Ovary (tissue), 9 donors: ENCODE data around the gene ANKS1B. TPM values are rescaled to one million over a fixed set of nuclear protein-coding genes. Genes with fewer than 3 reads are reported as not detected.

ENCODE experiments used
- DNase-seq, 5 donors: peaks; one replicate each; pipeline ENCODE4 v3.0.0-alpha.2; 2019 to 2020
- H3K27ac ChIP-seq, 2 donors: fragments of 200-600 bp; one replicate each; pipeline versions ENCODE4 v1.5.1 to v1.8.0; 2019 to 2022
- H3K27me3 ChIP-seq: fragments of 200-600 bp; one replicate; pipeline ENCODE4 v1.8.0; 2022
- H3K36me3 ChIP-seq: fragments of 200-600 bp; sonication (generic); one replicate; pipeline ENCODE4 v1.5.1; 2019
- H3K4me1 ChIP-seq: one replicate; pipeline ENCODE4 v1.8.1; 2013; ENCODE audit warnings: mild to moderate bottlenecking, moderate library complexity; ENCODE audit not compliant: insufficient read depth
- H3K4me3 ChIP-seq: fragments of 200-600 bp; sonication (generic); one replicate; pipeline ENCODE4 v1.5.1; 2017
- H3K9me3 ChIP-seq, 2 donors: fragments of 200-600 bp in 1 of 2; sonication (generic) in 1 of 2; one replicate each; pipeline versions ENCODE4 v1.5.1 to v1.8.1; 2013 to 2019; ENCODE audit warnings: mild to moderate bottlenecking in 1 of 2, moderate library complexity in 1 of 2
- CTCF ChIP-seq, 3 donors: fragments of 450-650 bp in 2 of 3; fragments of 200-600 bp in 1 of 3; IDR thresholded peaks; one replicate each; pipeline versions ENCODE4 v1.5.1 to v1.8.0; 2016 to 2022; ENCODE audit warnings: antibody characterized with exemption in 3 of 3, mild to moderate bottlenecking in 1 of 3
- EP300 ChIP-seq: sonication (generic); formaldehyde crosslinking; IDR thresholded peaks from one replicate; pipeline ENCODE4 v1.6.1; 2017; ENCODE audit warnings: antibody characterized with exemption
- POLR2A ChIP-seq: fragments of 450-650 bp; IDR thresholded peaks from one replicate; pipeline ENCODE4 v1.6.1; 2017; ENCODE audit warnings: antibody characterized with exemption, mild to moderate bottlenecking, moderate library complexity
- WGBS, 3 donors: extraction: QIAGEN DNeasy Blood & Tissue Kit in 1 of 3; methylation state at CpG; one replicate each; pipeline versions ENCODE4 v1.1.5 to v1.1.7; 2013 to 2017; 5-methylcytosine and 5-hydroxymethylcytosine counted together
- intact Hi-C, 4 donors: fragments of 100-400 bp; cut with DNase I; formaldehyde crosslinking; loops; one replicate each; pipeline versions ENCODE4 v1.11.0 to v1.15.1; 2022 to 2023
- polyA plus RNA-seq, 2 donors: library from polyadenylated mRNA; stranded (reverse); fragments of 200-250 nt in 1 of 2; fragments of 350-450 nt in 1 of 2; fragmentation: Illumina TruSeq in 1 of 2; extraction: RNeasy Lipid Tissue Mini Kit (QIAGEN cat#74804) in 1 of 2; gene quantifications; one replicate each; pipeline ENCODE4 v1.2.3, GENCODE V29; 2013 to 2014
- total RNA-seq, 7 donors: library from RNA; depleted of rRNA in 2 of 7; stranded (reverse); fragments of >200 nt in 2 of 7; fragmentation: NEBNext Ultra II Directional in 3 of 7; extraction: Animal tissue kit (Norgen Biotek cat#: 25700) in 3 of 7; gene quantifications; one replicate each; pipeline versions ENCODE4 v1.1.0 to v1.2.4, GENCODE V29; 2016 to 2023
- donor health status: DM: no; HTN: no; CAD: no; lungs with moderate emphysema.
- donor health status: DM: no; HTN: no; CAD: no.
- donor health status: Bipolar disorder and iron deficiency.
- donor health status: DM: yes; HTN: yes; CAD: no.
- donor health status: DM: no; HTN: no; CAD: no.
- donor health status: DM: yes; HTN: yes; CAD: no.

ANKS1B gene
- total and polyA plus RNA-seq, 9 donors: 0.80 to 34.9 (median 7.7) TPM

GRCh38 chr12:98983647-98984046 lies 1001.1 kb downstream of the ANKS1B start:
- Histone ChIP-seq H3K36me3 (no peaks in the 10 kb centered on the region), H3K27me3 (no peaks in the 10 kb centered on the region), H3K9me3 (no peaks in the 10 kb centered on the region), H3K27ac (no peak overlapping the region), H3K4me1 (no peaks in the 10 kb centered on the region), H3K4me3 (no peak overlapping the region)
- no peak for TF ChIP-seq EP300
- TF ChIP-seq POLR2A: no peak
- no peak for TF ChIP-seq CTCF (IDR thresholded peaks at IDR 0.05)
- intact Hi-C loops: no loop called here
- no peak for DNase-seq
- WGBS, 3 donors: 74 to 84% (median 81%) methylated on average over 1 of the region's 1 CpG

GRCh38 chr12:98980508-98980907 lies 1004.2 kb downstream of the ANKS1B start:
- no peak for DNase-seq
- no peak for TF ChIP-seq CTCF (IDR thresholded peaks at IDR 0.05)
- TF ChIP-seq POLR2A: no peak
- no peak for TF ChIP-seq EP300
- Histone ChIP-seq H3K4me3 (no peak overlapping the region), H3K9me3 (no peaks in the 10 kb centered on the region), H3K36me3 (no peaks in the 10 kb centered on the region), H3K4me1 (no peaks in the 10 kb centered on the region), H3K27me3 (no peaks in the 10 kb centered on the region), H3K27ac (no peak overlapping the region)
- intact Hi-C loops: no loop called here

GRCh38 chr12:98977186-98977585 lies 1007.5 kb downstream of the ANKS1B start:
- WGBS, 3 donors: 70 to 78% (median 70%) methylated on average over 2 of the region's 2 CpGs
- H3K36me3 ChIP-seq: no peaks in the 10 kb centered on the region

GRCh38 chr12:98974767-98975381 lies 1009.9 kb downstream of the ANKS1B start:
- Histone ChIP-seq H3K4me3 (no peak overlapping the region), H3K4me1 (no peaks in the 10 kb centered on the region), H3K36me3 (no peaks in the 10 kb centered on the region), H3K9me3 (no peaks in the 10 kb centered on the region), H3K27ac (no peak overlapping the region), H3K27me3 (no peaks in the 10 kb centered on the region)
- intact Hi-C loops: no loop called here
- TF ChIP-seq CTCF (IDR thresholded peaks at IDR 0.05) (no peak), POLR2A (no peak), EP300 (no peak)
- no peak for DNase-seq

More at GRCh38 chr12:98977186-98977585, 1007.5 kb downstream of the ANKS1B start:
- Histone ChIP-seq H3K4me3 (no peak overlapping the region), H3K9me3 (no peaks in the 10 kb centered on the region), H3K27me3 (no peaks in the 10 kb centered on the region), H3K4me1 (no peaks in the 10 kb centered on the region), H3K27ac (no peak overlapping the region)
- no peak for DNase-seq
- TF ChIP-seq POLR2A (no peak), CTCF (IDR thresholded peaks at IDR 0.05) (no peak), EP300 (no peak)
- intact Hi-C loops: no loop called here
